ENCODE measurements around the gene RFTN1.

RFTN1 gene, protein sequence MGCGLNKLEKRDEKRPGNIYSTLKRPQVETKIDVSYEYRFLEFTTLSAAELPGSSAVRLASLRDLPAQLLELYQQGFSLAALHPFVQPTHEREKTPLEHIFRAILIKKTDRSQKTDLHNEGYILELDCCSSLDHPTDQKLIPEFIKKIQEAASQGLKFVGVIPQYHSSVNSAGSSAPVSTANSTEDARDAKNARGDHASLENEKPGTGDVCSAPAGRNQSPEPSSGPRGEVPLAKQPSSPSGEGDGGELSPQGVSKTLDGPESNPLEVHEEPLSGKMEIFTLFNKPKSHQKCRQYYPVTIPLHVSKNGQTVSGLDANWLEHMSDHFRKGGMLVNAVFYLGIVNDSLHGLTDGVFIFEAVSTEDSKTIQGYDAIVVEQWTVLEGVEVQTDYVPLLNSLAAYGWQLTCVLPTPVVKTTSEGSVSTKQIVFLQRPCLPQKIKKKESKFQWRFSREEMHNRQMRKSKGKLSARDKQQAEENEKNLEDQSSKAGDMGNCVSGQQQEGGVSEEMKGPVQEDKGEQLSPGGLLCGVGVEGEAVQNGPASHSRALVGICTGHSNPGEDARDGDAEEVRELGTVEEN

DNA sequence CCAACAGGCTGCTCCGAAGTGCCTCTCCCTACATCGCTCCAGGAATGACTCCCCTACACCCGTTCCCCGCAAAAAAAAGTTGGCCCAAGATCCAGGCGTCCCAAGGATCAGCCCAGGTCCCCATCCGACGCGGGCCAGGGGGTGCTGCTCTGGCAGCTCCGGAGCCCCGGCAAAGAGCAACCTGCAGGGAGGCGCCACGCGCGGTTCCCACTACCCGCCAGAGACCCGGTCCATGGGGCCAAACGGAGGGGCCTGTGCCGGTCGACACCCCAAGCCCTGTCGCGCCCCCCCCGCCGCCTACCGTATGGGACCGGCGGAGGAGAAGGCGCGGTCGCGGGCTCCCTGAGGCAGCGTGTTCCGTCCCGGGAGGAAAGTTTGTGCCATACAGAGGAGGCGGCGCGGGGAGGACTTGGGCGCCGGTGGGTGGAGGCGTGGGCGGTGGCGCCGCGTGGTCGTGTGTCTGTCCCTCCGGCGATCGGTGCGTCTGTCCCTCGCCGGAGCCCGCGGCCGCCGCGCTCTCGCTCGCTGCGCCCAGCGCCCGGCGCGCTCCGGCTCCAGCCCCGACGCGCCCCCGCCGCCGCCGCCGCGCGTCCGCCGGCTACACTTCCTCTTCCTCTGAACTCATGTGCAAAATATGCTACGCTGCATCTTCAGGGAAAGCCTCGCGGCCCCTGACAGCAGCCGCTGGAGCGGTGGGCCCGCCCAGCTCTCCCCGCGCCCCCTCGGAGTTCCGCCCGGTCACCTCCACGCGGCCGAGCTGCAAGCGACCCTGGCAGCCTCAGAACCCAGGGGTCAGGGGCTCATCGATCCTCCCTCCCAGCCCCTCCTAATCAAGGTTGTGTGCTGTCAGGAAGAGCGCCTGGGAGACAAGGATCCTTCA is at the start of gene RFTN1:
Gene RFTN1 (minus strand): TSS at position 559 of the 880 bp plus-strand sequence. CDS start 19,830 bp downstream, outside the sequence.
- no peak for DNase-seq (ENCODE audit: low read depth)

DNA sequence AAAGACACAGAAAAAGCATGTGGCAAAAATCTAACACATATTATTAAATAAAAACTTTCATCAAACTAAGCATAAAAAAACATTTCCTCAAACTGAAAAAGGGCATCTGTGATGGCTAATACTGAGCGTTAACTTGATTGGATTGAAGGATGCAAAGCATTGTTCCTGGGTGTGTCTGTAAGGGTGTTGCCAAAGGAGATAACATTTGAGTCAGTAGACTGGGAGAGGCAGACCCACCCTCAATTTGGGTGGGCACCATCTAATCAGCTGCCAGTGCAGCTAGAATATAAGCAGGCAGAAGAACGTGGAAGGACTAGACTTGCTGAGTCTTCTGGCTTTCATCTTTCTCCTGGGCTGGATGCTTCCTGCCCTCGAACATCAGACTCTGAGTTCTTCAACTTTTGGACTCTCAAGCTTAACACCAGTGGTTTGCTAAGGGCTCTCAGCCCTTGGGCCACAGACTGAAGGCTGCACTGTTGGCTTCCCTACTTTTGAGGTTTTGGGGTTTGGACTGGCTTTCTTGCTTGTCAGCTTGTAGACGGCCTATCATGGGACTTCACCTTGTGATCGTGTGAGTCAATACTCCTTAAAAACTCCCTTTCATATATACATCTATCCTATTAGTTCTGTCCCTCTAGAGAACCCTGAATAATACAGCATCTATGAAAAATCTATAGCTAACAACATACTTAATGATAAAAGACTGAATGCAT is 46.3 kb upstream of the RFTN1 start:
- DNase-seq (ENCODE audit: low read depth): no peak

DNA sequence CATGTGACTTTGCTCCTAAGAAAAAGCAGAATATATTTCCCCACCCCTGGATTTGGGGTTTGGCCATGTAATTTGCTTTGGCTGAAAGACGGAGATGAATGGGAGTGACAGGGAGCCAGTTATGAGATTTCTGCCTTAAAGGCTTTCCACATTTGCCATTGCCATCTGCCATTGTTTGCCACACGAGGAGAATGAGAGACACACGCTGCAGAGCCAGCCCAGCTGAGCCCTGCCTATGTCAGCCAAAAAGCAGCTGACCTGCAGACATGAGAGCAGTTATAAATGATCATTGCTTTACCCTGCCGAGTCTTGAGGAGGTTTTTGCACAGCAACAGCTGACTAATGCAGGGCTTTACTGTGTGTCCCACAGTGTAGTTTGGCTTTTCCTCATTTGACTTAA is 40.6 kb upstream of the RFTN1 start:
- no peak for DNase-seq (ENCODE audit: low read depth)

DNA sequence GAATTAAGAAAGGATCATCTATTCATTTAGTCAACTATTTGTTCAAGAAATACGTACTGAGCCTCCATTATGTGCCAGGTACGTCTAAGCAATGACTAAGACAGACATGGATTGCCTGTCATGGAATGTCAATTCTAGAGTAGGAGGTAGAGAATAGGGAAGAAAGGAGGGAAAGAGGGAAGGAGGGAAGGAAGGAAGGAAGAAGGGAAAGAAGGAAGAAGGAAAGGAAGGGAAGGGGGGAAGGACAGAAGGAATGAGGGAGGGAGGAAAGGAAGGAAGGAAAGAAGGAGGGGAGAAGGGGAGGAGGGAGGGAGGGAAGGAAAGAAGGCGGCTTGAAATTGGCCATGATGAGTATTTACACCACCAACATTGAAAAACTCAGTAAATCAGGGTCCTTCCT is 39.3 kb upstream of the RFTN1 start:
- DNase-seq (ENCODE audit: low read depth): no peak

DNA sequence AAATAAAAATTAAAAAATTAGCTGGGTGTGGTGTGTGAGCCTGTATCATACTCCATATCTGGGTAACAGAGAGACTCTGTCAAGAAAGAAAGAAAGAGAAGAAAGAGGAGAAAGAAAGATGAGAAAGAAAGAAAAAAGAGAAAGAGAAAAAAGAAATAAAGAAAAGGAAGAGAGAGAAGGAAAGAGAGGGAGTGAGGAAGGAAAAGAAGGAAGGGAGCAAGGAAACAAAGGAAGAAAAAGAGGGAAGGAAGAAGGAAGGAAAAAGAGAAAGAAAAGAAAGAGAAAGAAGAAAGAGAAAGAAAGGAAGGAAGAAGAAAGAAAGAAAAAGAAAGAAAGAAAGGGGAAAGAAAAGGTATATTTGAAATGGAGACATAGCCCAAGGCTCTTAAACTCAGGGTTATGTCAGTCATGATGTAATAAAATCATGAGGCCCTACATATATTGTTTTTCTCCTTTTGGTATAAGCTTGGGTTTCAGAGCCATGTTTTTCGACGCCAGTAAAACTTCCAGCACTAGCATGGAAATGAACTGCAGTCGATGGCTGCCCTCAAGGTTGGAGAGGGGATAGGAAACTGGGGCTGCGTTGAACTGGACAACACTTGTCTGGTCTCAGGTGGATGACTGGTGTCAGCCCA is 38.0 kb upstream of the RFTN1 start:
- DNase-seq (ENCODE audit: low read depth): no peak

DNA sequence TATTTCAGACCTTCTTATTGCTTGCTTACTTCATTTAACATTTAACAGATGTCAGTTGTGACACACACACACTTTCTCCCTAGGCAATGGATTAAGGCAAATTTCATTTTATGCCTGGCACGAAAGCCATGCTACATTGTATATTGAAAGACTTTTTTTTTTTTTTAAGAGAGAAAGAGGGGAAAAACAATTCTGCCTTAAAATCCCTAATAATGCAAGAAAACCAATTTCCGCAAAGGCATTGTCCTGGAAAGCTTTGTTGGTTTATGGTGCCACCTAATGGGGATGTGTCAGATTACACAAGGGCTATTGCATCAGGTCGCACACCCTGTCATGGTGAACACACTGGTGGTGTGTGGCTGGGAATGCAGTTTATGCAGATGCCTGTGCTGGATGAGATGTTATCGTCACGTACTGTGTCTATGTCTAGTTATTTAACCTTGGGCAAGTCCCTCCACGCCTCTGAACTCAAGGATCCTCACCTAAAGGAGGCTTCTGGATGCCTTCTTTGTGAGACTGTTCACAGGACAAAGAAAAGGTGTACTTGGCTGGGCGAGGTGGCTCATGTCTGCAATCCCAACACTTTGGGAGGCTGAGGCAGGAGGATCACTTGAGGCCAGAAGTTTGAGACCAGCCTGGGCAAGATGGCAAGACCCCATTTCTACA is 37.3 kb upstream of the RFTN1 start:
- peak; percentile 77 for DNase-seq (ENCODE audit: low read depth)

DNA sequence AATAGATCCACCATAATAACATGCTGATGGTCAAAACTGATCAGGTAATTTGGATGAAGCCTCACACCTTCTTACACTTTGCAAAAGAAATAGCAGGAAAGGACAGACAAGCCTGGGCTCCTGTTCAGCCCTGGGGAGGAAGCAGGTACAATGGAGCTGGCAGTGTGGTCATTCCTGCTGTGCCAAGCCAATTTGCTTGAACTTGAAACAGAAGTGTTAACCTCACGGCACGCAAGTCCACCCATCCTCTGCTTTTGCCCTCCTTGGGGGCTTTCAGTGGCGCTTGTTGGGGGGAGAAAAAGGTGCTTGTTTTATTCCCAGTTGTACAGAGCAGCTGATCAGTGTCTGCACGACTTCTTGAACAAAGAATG is 36.8 kb upstream of the RFTN1 start:
- no peak for DNase-seq (ENCODE audit: low read depth)

DNA sequence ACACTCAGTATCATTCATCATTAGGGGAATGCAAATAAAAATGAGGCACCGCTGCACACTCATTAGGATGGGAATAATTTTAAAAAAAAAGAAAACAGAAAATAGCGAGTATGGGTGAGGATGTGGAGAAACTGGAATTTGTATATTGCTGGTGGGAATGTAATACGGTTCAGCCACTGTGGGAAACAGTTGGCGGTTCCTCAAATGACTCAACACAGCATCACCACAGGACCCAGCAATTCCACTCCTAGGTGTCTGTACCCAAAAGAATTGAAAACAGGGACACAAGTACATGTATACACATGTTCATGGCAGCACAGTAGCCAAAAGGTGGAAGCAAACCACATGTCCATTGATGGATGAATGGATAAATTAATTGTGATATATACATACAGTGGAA is 35.2 kb upstream of the RFTN1 start:
- DNase-seq (ENCODE audit: low read depth): peak; percentile 45

DNA sequence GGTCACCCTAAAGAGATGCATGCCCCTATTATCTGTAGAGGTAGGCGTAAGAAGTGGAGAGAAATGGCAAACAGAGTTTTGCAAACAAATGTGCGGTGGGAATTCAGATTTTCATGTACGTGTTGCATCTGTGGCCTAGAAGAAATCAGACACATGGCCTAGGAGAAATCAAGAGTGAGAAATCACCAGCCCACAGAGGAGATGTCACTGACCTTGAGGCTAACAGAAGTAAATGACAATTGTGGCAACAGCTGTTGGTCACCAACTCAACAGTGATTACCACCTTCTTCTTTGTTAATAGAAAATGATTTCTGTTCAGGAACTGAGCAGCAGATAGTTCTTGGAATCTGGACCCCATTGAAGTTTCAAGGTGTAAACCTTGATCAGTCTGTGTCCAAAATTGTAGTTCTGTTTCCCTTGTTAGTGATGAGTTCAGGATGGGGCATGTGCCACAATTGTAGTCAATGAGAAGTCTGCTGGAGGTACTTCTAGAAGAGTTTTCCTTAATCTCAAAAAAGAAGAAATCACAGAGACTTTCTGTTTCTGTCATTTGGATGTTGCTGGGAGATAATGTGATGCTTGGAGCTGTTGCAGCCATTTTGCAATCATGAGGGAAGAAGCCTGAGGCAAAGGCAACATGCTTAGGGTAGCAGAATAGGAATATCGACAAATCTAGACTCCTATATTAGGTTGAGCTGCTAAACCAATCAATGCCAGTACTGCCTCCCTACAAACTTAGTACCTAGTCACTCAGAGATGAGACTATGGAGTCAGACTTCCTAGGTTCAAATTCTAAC is 34.3 kb upstream of the RFTN1 start:
- DNase-seq (ENCODE audit: low read depth): no peak

DNA sequence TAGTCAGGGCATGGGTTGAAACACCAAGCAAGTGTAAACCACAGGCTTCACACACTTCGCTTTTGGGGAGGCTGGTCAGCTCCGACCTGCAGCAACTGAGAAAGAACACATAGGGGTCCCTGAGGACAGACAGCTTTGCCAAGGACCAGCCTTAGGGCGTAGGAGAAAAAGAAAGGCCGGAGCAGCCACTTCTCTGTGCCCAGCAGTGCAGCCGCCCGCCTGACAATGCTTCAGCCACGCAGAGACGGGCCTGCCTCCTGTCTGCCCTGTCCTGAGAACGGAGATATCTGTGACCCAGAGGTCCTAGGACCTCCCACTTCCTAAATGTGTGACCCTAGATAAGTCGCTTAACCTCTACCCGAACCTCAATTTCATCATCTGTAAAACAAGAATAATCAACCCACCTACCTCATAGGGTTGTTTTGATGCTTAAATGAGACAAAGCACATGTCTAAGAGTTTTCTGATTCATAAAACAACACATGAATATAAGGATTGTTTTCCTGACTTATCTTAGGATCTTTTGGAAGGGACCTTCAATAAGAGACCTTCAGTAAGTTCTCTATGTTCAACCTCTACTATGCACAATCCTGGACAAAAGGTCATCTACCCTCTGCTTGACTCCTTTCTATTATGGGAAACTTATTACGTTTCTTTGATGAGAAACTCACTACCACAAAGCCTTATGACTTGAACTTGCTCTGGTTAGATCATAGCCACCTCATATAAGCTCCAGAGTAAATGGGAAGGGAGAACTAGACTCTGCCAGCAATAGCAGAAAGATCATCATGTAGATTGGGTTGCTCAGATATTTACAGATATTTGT is 32.9 kb upstream of the RFTN1 start:
- no peak for DNase-seq (ENCODE audit: low read depth)

DNA sequence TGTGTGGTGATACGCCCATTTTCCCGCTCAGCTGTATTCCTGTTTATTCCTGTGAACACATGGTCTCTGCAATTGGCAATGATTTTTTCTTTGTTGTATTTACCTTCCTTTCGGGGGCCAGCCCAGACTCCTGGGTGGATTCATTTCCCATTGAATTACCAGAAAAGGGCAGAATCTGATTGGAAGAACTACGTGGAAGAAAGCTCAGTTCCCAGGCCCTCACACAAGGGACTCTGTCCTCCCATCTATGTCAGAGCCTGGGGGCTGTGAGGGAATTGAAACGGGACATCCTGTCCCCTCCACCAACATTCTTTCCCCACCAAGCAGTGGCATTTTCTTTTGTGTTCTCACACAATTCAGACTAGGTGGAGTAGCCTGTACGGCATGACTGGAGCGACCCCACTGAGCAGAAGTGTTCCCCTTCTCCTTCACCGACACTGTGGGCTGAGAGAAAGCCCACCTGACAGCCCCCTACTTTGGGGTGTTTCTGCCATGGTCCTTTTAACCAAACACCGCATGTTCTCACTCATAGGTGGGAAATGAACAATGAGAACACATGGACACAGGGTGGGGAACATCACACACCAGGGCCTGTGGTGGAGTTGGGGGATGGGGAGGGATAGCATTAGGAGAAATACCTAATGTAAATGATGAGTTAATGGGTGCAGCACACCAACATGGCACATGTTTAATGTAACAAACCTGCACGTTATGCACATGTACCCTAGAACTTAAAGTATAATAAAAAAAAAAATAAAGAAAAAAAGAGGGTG is 32.1 kb upstream of the RFTN1 start:
- DNase-seq (ENCODE audit: low read depth): no peak

DNA sequence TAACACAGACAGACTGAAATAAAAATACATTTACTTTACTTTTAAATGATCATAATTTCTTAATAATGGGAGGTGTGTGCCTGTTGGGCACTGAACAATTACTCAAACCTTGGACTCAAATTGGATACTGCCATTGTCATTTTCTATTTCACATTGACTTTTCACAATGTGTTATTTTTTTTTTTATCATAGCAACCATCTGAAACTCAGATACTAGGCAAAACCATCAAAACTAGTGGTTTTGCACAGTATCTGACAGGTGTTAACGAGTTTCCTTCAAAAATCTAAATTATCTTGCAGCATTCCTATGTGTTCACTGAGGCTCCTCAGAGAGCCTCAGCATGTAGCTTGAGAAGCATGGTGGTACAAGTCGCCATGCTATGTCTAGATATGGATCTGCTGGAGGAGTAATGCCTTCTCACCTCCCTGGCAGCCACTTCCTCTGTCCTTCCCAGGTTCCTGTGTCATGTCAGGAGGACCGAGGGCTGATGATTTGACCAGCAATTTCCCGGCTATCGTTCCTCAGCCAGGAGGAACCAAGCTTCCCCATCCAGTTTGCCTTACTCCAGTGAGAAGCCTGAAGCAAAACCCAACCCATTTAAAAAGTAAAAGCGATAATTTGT is 29.9 kb upstream of the RFTN1 start:
- no peak for DNase-seq (ENCODE audit: low read depth)

DNA sequence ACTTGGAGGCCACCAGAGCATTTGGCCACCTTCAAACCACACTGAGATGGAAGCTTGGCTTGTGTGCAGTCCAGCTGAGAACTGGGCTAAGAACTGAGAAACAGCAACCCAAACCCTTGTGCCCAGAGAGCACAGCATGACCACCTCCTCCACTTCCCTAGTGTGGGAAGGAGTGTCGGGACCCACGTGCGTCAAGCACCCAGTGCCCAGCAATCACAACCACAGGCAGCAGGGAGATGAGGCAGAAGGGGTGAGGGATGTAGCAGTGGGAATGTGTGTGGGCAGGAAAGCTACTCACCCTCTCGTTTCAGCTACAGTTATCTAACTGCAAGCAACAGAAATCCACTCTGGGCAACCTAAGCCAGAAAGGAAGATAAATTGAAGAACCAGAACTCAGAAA is 25.0 kb upstream of the RFTN1 start:
- DNase-seq (ENCODE audit: low read depth): no peak

DNA sequence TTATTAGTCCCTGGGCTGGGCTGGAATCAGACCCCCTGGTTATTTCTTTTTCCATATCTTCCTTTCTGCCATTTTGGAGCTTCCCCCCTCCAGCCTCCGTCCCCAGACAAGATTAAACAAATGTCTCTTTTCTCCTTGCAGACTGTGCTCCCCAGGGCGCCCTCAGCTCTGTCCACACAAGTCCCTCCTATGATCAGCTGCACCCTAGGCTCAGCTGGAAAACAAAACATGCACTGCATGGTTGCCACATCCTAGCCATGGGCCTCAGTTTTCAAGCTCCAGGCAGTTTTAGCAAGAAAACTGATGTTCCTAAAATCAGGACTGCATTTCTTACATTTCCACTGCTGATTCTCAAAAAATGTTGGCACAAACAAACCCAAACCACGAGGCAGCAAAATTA is 23.5 kb upstream of the RFTN1 start:
- no peak for DNase-seq (ENCODE audit: low read depth)

DNA sequence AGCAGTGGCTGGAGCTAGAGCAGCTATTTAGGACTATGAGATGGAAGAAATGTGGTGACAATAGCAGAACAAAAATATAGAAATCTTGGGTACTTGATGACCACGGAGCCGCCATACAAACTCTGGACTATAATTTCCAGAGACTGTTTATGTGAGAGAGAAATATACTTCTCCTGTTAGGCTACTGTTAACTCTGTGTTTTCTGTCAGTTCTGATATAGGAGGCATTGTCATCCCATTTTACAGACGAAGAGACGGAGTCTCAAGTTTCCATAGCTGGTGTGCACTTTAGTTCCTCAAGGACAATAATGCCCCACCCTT is 22.8 kb upstream of the RFTN1 start:
- DNase-seq (ENCODE audit: low read depth): no peak

DNA sequence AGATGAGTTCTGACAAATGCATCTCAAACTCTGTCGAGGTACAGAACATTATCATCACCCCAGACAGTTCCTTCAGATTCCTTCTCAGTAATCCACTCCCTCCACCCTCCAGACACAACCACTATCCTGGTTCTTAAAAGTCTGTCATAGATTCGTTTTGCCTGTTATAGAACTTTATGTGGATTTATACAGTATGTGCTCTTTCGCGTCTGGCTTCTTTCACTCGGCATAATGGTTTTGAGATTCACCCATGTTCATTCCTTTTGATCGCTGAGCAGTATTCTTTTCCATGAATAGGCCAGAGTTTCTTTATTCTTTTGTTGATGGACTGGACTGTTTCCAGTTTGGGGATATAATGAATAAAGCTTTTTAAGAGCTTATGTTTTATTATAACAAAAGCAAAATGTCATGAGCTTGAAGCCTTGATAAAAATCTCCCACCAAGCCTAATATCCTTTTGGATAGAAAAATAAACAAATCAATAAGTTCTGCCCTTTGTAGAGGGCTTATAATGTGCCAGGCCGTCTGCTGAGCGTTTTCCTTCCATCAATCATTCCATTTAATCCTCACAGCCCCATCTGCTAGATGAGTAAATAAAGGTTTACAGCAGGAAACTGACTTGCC is 21.3 kb upstream of the RFTN1 start:
- DNase-seq (ENCODE audit: low read depth): no peak

DNA sequence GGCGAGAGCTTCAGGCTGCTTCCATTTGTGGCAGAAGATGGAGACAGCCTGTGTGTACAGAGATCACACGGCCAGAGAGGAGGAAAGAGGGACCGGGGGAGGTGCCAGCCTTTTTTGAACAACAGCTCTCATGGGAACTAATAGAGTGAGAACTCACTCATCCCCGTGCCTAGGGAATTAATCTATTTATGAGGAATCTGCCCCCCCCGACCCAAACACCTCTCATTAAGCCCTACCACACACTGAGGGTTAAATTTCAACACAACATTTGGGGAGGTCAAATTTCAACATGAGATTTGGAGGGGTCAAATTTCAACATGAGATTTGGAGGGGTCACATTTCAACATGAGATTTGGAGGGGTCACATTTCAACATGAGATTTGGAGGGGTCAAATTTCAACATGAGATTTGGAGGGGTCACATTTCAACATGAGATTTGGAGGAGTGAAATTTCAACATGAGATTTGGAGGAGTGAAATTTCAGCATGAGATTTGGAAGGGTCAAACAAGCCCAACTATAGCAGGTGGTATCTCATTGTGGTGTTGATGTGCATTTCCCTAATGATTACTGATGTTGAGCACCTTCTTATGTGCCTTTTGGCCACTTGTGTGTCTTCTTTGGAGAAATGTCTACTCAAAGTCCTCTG is 20.6 kb upstream of the RFTN1 start:
- DNase-seq (ENCODE audit: low read depth): no peak
